ENCODE measurements around the gene VKORC1L1. TPM values are rescaled to one million over a fixed set of nuclear protein-coding genes. Genes with fewer than 3 reads are reported as not detected.

The VKORC1L1 gene
- total and polyA plus RNA-seq, 9 of the 15 experiments (the other 6 are each of a cell fraction or from before 2014, with no cell fraction given), result 6.8 to 36.5 (median 19.3) TPM

GRCh38 chr7:65981965-65982792 lies 109.3 kb downstream of the VKORC1L1 start, which contains the start of gene GUSB (continued):
- peak; percentile 87 for TF ChIP-seq NKRF (IDR thresholded peaks at IDR 0.05; ENCODE audit: borderline replicate concordance)
- TF ChIP-seq FOXP4 (CRISPR knock-in tag; IDR thresholded peaks at IDR 0.05; ENCODE audit: borderline replicate concordance), result no peak; the same call in 1 of the 2 replicates
- TF ChIP-seq TRIM25 (IDR thresholded peaks at IDR 0.05; ENCODE audit: borderline replicate concordance), result no peak
- TF ChIP-seq NONO (IDR thresholded peaks at IDR 0.05; ENCODE audit: low read depth in 2 of 2, low read length in 1 of 2), result peak; percentile 87 to 93
- no peak for TF ChIP-seq ETV1 (tag; conservative IDR thresholded peaks at IDR 0.05; ENCODE audit: low read depth)
- TF ChIP-seq ATF2 (CRISPR knock-in tag; IDR thresholded peaks at IDR 0.05), result no peak
- no peak for TF ChIP-seq EHMT2 (IDR thresholded peaks at IDR 0.05)
- peak; percentile 89 for TF ChIP-seq USF2 (CRISPR knock-in tag; IDR thresholded peaks at IDR 0.05)
- TF ChIP-seq KLF13 (tag; IDR thresholded peaks at IDR 0.05; ENCODE audit: borderline replicate concordance, low read depth), result peak; percentile 65; the same call in 1 of the 2 replicates
- no peak for TF ChIP-seq U2AF2 (optimal IDR thresholded peaks at IDR 0.05; ENCODE audit: low read depth, low read length)
- TF ChIP-seq ZNF778 (CRISPR knock-in tag; IDR thresholded peaks at IDR 0.05), result no peak
- TF ChIP-seq CREB3L1 (IDR thresholded peaks at IDR 0.05; ENCODE audit: borderline replicate concordance, low read depth), result peak; percentile 84
- TF ChIP-seq ZNF280A (IDR thresholded peaks at IDR 0.05; ENCODE audit: low read depth, partially characterized antibody), result no peak
